ENCODE data around the gene RPP38. TPM values are rescaled to one million over a fixed set of nuclear protein-coding genes. Genes with fewer than 3 reads are reported as not detected.

Gene RPP38
- polyA plus RNA-seq, 3 donors = 28.9 to 31.0 (median 29.6) TPM

DNA sequence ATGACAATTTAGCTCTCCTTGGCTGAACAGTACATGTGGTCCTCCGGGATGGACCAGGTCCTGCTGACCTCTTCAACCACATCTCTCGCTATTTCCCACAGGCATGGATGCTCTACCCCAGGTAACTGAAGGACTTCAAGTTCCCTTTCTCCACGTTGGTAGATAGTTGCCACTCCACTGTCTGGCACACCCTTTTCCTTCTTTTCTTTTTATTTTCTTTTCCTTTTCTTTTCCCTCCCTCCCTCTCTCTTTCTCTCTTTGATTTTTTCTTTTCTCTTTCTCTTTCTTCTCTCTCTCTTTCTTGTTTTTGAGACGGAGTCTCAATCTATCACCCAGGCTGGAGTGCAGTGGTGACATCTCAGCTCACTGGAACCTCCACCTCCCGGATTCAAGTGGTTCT is 5.7 kb upstream of the RPP38 start:
- no peak for DNase-seq (ENCODE audit: extremely low read depth in 1 of 11, low read depth in 9 of 11, low spot score in 4 of 11)

DNA sequence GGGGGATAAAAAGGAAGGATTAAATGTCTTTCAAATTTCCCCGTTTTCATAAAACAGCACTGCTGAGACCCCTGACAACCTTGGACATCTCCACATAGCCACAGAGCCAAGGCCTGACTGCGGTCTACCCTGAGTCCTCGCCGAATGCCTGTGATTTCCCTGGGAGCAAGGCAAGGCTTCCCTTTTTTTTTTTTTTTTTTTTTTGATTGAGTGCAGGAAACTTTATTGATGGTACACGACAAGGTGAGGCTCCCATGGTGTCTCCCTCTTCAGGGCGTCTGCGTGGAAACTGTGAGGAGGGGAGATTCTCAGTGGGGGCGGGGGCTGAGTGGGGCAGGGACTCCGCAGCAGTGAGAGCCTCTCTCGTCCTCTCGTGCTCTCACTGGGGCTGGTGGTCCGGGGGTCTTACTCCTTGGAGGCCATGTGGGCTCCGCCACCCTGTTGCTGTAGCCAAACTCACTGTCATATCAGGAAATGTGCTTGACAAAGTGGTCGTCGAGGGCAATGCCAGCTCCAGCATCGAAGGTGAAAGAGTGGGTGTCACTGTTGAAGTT is 4.2 kb upstream of the RPP38 start:
- DNase-seq (ENCODE audit: extremely low read depth in 1 of 11, low read depth in 9 of 11, low spot score in 4 of 11) = no peak

DNA sequence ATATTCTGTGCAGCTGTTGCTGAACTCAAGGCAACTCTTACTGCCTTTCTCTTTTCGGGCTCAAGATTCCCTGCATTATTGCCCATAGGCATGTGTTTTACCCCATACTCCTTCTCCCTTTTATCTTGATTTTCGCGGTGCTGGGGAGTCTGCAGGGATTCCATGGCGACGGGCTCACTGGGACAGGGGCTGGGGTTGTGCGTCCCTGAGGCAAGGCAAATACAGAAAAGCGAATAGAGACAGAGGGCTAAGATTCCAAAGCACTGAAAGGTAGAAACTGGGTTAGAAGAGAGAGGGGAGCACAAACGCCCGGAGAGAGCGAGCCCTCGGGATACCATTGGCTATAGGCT is 519 bp upstream of the RPP38 start:
- no peak for DNase-seq (ENCODE audit: extremely low read depth in 1 of 11, low read depth in 9 of 11, low spot score in 4 of 11)

DNA sequence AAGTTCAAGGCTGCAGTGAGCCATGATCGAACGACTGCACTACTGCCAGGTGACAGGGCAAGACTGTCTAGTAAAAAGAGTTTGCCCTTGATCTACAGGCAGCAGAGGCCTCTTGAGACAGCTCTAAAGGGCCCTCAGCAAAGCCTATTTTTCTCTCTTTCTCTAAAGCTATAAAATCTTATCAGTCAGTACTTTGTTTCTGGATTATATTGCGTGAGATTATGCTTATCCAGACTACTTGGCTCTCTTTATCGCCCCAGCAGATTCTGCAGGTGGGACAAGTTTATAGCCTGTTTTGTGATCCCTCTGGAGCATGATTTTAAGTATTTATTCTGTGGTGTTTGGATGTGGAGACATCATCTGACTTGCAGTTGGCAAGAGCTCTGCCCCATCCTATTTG is 2.7 kb downstream of the RPP38 start:
- DNase-seq (ENCODE audit: extremely low read depth in 1 of 11, low read depth in 9 of 11, low spot score in 4 of 11) = no peak

DNA sequence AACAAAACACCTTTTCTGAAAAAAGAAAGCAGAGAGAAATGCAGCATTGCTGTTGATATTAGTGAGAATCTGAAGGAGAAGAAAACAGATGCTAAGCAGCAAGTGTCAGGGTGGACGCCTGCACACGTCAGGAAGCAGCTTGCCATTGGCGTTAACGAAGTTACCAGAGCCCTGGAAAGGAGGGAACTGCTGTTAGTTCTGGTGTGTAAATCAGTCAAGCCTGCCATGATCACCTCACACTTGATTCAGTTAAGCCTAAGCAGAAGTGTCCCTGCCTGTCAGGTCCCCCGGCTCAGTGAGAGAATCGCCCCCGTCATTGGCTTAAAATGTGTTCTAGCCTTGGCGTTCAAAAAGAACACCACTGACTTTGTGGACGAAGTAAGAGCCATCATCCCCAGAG is 6.4 kb downstream of the RPP38 start:
- DNase-seq (ENCODE audit: extremely low read depth in 1 of 11, low read depth in 9 of 11, low spot score in 4 of 11) = no peak

DNA sequence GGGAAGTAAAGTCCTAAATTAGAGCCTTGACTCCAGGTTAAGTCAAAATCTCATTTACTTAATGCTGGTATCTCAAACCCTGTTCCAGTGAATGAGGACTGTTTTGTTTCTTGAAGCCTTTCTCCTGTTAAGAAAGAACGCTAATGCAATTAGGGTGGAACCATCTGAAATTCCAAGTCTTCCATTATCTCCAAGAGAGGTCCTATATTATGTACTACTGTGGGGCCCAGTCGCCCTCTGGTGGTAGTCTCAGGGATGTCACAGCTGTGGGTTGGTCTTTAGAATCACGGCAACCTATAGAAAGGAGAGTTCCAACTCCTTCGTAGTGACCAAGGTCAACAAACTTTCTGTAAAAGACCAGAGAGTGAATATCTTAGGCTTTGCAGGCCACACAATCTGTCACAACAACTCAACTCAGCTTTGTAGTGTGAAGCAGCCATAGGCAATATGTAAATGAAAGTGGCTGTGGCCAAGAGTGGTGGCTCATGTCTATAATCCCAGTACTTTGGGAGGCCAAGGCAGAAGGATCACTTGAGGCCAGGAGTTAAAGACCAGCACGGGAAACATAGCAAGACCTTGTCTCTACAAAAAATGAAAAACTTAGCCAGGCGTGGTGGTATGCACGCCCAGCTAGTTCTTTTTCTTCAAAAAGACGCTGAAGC is 9.3 kb downstream of the RPP38 start:
- peak in 9 of 11 donors; percentile 45 to 66 (median 61) for DNase-seq (ENCODE audit: extremely low read depth in 1 of 11, low read depth in 9 of 11, low spot score in 4 of 11)

DNA sequence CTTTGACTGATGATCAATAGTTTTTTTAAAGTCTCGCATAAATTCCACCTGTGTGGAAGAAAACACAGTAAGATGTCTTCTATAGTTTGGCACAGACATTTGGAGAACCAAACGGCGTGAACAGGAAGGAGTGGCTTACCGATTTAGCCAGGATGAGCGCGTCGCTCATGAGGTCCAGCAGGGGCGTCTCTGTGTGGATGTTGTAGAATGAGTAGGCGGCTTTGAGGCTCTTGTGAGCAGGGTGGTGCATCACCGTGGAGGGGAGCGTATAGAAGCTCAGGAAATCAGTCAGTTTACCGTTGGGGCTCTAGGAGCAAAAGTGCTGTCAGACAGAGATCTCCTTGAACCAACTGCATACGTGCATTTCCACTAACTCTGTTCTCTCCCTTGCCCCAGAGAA is 15.5 kb downstream of the RPP38 start:
- DNase-seq (ENCODE audit: extremely low read depth in 1 of 11, low read depth in 9 of 11, low spot score in 4 of 11) = no peak

DNA sequence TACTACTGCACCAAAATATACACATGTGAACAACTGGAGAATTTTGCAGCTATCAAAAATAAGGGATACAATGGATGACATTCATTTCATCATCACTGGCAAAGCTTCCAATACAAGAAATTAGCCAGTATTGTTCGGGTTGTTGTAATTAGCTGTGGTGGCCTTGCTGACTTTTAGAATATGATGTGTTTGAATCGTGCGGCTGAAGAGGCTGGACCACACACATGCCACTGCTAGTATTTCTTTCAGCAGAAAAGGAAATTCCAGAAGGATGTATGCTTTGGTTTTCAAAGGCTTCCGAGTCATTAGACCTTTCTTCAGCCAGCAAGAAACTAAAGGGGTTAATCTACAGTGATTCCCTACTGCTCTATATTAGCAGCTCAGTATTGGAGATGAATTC is 16.6 kb downstream of the RPP38 start:
- DNase-seq (ENCODE audit: extremely low read depth in 1 of 11, low read depth in 9 of 11, low spot score in 4 of 11) = no peak

DNA sequence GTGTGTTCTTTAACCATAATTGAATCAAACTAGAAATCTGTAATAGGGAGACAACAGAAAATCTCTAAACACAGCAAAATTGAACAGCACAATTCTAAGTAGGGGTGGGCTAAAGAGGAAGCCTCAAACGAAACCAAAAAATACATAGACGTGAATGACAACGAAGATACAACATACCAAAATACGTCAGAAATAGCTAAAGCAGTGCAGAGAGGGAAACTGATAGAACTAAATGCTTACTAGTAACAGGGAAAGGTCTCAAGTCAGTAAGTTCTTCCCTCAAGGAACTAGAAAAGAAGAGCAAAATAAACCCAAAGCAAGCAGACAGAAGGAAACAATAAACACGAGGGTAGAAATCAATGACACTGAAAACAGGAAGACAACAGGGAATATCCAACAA is 19.1 kb downstream of the RPP38 start:
- DNase-seq (ENCODE audit: extremely low read depth in 1 of 11, low read depth in 9 of 11, low spot score in 4 of 11) = no peak

DNA sequence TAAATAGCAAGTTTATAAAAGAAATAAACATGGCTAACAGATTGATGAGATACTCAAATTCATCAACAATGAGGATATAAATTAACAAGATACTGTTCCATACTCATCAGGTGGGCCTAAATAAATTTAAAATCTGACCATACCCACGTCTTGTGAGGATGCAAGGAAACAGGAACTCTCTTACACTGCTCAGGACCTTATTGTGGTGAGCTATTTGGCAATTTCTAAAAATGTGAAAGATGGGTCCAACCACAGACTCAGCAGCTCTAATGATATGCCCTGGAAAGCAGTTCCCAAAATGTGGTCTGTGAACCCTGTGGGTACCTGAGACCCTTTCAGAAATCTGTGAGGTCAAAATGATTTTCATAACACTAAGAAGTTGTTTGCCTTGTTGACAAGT is 21.5 kb downstream of the RPP38 start:
- DNase-seq (ENCODE audit: extremely low read depth in 1 of 11, low read depth in 9 of 11, low spot score in 4 of 11) = no peak

DNA sequence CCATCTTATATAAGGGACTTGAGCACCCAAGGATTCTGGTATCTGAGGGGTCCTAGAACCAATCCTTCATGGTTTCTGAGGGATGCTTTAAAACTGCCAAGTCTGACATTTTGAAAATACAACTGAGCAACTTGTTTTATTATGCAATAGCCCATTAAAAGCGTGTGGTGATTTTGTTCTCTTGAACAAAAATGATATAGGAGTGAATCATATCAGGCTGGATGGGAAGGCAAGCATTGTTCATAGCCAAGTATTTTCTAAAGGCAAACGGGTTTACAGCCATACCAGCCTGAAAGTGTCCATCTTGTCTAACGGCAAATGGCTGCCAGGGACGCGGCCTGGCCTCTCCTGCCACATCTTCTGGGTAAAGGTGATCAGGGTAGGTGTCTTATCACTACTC is 23.4 kb downstream of the RPP38 start:
- DNase-seq (ENCODE audit: extremely low read depth in 1 of 11, low read depth in 9 of 11, low spot score in 4 of 11) = no peak

DNA sequence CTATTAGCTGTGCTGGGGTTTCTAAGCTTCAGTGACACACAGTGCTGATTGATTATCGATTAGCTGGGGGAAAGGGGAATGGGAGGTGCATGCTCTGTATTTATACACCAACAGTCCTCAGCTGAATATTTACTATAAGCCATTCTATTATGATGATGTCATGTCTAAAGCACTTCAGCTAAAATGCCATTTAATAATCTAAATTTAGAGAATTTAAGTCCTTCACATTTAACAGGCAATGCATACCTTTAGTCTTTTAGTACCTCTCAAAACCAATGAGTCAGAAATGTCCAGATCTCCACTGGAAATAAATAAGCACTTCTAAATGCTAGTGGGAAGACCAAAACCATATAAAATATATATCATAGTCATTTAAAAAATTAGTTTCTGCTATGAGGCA is 24.6 kb downstream of the RPP38 start:
- no peak for DNase-seq (ENCODE audit: extremely low read depth in 1 of 11, low read depth in 9 of 11, low spot score in 4 of 11)

DNA sequence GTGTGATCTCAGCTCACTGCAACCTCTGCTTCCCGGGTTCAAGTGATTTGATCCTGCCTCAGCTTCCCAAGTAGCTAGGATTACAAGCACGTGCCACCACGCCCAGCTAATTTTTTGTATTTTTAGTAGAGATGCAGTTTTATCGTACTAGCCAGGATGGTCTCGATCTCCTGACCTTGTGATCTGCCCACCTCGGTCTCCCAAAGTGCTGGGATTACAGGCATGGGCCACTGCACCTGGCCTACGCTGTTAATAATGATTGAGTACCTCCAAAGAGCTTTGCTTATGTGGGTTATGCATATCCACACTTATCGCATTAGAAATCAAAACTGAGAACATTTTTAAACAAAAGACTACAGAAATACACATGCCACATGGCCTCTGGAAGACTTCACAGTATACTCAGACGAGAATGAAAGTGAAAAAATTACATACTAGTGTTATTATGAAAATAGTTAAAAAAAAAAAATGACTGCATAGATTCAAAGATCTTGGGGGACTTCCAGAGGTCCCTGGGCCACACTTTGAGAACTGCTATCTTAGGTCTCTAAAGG is 25.4 kb downstream of the RPP38 start:
- DNase-seq (ENCODE audit: extremely low read depth in 1 of 11, low read depth in 9 of 11, low spot score in 4 of 11) = no peak

DNA sequence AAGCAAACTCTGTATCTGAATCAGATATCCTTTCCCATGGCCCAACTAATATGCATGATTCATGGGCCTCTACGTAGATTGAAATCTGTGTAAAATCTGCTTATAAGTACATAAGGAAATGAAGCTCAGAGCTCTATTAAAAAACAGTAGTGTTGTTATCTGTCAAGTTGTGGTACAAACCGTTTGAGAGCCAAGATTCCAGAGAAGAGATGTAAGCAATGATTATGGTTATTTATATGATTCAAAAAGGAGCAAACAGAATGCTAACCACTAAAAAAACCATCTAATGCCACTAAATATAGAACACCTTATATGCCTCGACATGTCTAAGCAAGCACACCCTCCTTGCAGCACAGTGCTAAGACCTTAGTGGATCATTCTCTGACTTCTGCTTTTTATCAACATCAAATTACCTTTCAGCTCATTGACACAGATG is 26.6 kb downstream of the RPP38 start:
- DNase-seq (ENCODE audit: extremely low read depth in 1 of 11, low read depth in 9 of 11, low spot score in 4 of 11) = no peak

DNA sequence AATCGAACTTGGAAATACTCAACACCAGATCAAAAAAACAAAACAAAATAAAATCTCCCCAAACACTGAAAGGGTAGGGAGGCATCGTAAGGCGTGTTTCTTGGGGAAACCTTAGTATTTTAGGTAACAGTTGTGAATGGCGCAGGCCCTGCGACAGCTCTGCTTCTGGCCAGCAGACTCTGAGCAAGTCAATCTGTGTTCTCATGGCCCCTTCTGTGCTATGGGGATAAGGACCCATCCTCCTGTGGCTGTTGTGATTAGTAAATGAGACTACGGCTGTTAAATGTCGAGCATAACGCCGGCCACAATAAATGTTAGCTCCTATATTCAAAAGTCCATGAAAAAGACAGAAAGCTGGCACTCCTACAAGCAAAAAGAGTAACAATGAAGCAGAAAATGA is 27.0 kb downstream of the RPP38 start:
- no peak for DNase-seq (ENCODE audit: extremely low read depth in 1 of 11, low read depth in 9 of 11, low spot score in 4 of 11)

DNA sequence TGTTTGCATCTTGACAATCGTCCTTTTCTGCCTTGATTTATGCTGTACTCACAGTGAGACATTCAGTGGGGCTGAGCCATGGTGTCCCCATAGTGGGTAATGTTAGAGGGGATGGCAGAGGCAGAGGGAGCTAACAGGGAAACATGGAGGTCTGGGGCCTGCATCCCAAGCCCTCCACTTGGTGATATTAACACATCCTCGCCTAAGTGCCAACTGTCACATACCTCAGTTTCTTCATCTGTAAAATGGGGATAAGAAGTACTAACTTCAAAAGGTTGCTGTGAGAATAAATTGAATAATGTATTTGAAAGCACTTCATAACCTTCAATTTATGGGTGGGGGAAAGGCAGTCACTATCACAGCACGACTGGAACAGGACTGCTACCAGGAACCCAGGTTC is 27.8 kb downstream of the RPP38 start:
- DNase-seq (ENCODE audit: extremely low read depth in 1 of 11, low read depth in 9 of 11, low spot score in 4 of 11) = no peak

DNA sequence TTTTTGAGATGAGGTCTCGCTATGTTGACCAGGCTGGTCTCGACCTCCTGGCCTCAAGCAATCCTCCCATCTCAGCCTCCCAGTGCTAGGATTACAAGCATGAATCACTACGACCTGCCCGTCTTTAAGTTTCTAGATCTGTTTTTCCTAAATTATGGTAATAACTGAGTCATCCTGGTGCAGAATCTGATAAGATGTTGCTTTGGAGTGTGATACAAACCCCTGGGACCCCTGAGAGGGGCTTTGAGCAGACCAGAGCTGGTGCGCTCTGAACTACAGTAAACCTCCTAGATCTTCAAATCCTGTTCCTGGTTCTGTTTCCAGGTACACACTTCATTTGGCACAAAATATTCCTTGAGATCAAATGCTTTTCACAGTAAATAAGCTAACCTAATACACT is 34.2 kb downstream of the RPP38 start:
- no peak for DNase-seq (ENCODE audit: extremely low read depth in 1 of 11, low read depth in 9 of 11, low spot score in 4 of 11)

DNA sequence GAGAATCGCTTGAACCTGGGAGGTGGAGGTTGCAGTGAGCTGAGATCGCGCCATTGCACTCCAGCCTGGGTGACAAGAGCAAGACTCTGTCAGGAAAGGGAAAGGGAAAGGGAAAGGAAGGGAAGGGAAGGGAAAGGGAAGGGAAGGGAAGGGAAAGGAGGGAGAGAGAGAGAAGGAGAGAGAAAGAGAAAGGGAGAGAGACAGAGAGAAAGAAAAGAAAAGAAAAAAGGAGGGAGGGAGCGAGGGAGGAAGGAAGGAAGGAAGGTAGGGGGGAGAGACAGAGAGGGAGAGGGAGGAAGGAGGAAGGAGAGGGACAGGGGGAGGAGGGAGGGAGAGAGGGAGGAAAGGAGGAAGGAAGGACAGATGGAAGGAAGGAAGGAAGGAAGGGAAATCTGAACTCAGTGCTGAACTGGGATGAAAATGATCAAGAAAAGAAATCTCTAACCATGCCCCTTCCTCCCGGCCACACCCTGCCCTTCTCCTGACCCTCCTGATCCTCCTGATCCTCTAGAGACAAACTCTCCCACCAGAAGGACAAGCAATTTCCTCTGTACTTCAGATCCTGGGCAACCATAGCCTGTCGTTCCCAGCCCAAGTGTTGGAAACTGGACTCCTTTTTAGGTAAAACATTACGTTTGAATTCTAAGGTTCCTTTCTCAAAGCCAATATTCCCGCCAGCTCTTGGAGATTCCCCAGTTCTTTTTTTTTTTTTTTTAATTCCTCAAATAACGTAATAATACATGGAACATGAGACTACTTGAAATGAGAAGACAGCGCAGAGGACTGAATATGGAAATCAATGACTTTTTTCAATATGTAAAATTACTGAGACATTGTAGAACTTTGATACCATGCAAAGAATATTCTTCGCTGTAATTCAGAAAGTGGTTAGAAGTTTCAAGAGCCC is 39.2 kb downstream of the RPP38 start:
- no peak for DNase-seq (ENCODE audit: extremely low read depth in 1 of 11, low read depth in 9 of 11, low spot score in 4 of 11)

DNA sequence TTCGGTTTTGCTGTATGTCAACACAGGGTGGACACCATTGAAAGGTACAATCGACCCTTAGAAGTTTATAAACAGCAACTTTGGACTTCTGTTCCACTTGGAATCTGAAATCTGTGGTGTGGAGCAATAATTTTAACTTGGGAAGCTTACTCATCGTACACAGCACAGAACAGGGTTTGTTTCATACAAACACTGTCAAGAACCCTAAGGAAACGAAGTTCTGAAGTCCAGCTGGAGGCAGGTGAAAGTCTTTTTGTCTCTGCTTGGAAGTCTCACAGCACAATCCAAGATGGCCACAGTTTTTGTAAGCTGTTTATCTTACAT is 39.8 kb downstream of the RPP38 start:
- DNase-seq (ENCODE audit: extremely low read depth in 1 of 11, low read depth in 9 of 11, low spot score in 4 of 11) = no peak

DNA sequence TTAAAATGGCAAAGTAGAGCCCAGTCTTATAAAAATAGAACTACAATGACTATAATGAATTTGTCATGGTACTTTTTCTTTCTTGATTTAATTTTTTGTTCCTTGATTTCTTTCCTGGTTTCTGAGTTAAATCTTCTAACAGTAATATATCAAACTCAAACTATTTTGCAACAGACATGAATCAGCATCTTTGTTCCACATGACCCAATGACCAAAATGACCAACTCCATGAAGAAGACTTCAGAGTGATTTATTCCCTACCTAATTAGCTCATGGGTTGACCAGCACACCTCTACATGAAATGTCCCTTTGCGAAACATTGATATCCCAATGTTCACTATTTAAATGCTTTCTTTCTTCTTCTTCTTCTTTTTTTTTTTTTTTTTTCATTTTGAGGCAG is 40.5 kb downstream of the RPP38 start:
- no peak for DNase-seq (ENCODE audit: extremely low read depth in 1 of 11, low read depth in 9 of 11, low spot score in 4 of 11)
